Endodermal cell (in vitro differentiated cells): ENCODE measurements around the gene RABGAP1L. TPM values are rescaled to one million over a fixed set of nuclear protein-coding genes. Genes with fewer than 3 reads are reported as not detected.

Experiments used
- DNase-seq: peaks from one replicate; pipeline ENCODE4 v3.0.0-alpha.2; 2017
- H3K27ac ChIP-seq: 2 replicates; pipeline ENCODE4 v1.5.1; 2013; ENCODE audit warnings: mild to moderate bottlenecking, low read depth, low read length, moderate library complexity
- H3K27me3 ChIP-seq: 2 replicates; pipeline ENCODE4 v1.6.1; 2013; ENCODE audit warnings: mild to moderate bottlenecking, low read length, moderate library complexity; ENCODE audit not compliant: insufficient read depth, control insufficient read depth, poor library complexity, severe bottlenecking
- H3K36me3 ChIP-seq: 2 replicates; pipeline ENCODE4 v1.7.0; 2013; ENCODE audit warnings: mild to moderate bottlenecking, low read length, moderate library complexity; ENCODE audit not compliant: control insufficient read depth, insufficient read depth
- H3K4me1 ChIP-seq: one replicate; pipeline ENCODE4 v1.7.0; 2013; ENCODE audit warnings: low read length; ENCODE audit not compliant: control insufficient read depth, insufficient read depth
- H3K4me3 ChIP-seq: 2 replicates; pipeline ENCODE4 v1.5.1; 2013; ENCODE audit warnings: mild to moderate bottlenecking, low read length, moderate library complexity
- H3K9ac ChIP-seq: 2 replicates; pipeline ENCODE4 v1.6.1; 2013; ENCODE audit warnings: mild to moderate bottlenecking, low read length, moderate library complexity; ENCODE audit not compliant: poor library complexity, severe bottlenecking; ENCODE audit errors: extremely low read depth
- H3K9me3 ChIP-seq: 2 replicates; pipeline ENCODE4 v1.6.1; 2013; ENCODE audit warnings: mild to moderate bottlenecking, low read length, moderate library complexity; ENCODE audit not compliant: control insufficient read depth
- H3K27ac Mint-ChIP-seq: 2 replicates; pipeline ENCODE4 v1.8.0; 2020; ENCODE audit warnings: mixed read lengths
- H3K27me3 Mint-ChIP-seq: 2 replicates; pipeline ENCODE4 v1.8.0; 2021; ENCODE audit warnings: mild to moderate bottlenecking, mixed read lengths; ENCODE audit not compliant: insufficient read depth
- H3K36me3 Mint-ChIP-seq: 2 replicates; pipeline ENCODE4 v1.8.0; 2020; ENCODE audit warnings: low read depth, mixed read lengths
- H3K4me1 Mint-ChIP-seq: 2 replicates; pipeline ENCODE4 v1.8.0; 2020; ENCODE audit warnings: mixed read lengths
- H3K4me3 Mint-ChIP-seq: 2 replicates; pipeline ENCODE4 v1.8.0; 2020; ENCODE audit warnings: mild to moderate bottlenecking, moderate library complexity, mixed read lengths
- H3K9me3 Mint-ChIP-seq: 2 replicates; pipeline ENCODE4 v1.8.0; 2020; ENCODE audit warnings: mild to moderate bottlenecking, mixed read lengths
- CTCF ChIP-seq: fragments of 200-600 bp; sonication (generic); conservative IDR thresholded peaks from 2 replicates; pipeline ENCODE4 v1.5.0; 2021; ENCODE audit warnings: antibody characterized with exemption, mild to moderate bottlenecking
- WGBS, 2 experiments: methylation state at CpG; one replicate each; pipeline versions ENCODE4 v1.1.5 to v1.1.7; 2013; ENCODE audit warnings: missing lambda C conversion rate in 2 of 2, mixed read lengths in 1 of 2; ENCODE audit not compliant: insufficient coverage in 1 of 2, insufficient read length in 1 of 2; 5-methylcytosine and 5-hydroxymethylcytosine counted together
- total RNA-seq, 2 donors: library from RNA; stranded (reverse); fragmentation: NEBNext Ultra II Directional in 1 of 2; extraction: Animal tissue kit (Norgen Biotek cat#: 25700) in 1 of 2; gene quantifications; 2 replicates in 1 of 2; 3 replicates in 1 of 2; pipeline ENCODE4 v1.2.1, GENCODE V29; 2021

Gene RABGAP1L
- total RNA-seq, 2 donors from 2014 or later: 32.5 to 36.9 TPM

GRCh38 chr1:174954671-174955669, 795.6 kb downstream of the RABGAP1L start:
- H3K9me3 Mint-ChIP-seq: no peaks in the 10 kb centered on the region
- Histone ChIP-seq H3K27ac (peak overlapping the region; percentile 2), H3K9ac (no peak overlapping the region)

GRCh38 chr1:174956086-174956485, 796.8 kb downstream of the RABGAP1L start:
- no peak overlapping the region for H3K4me3 ChIP-seq
- H3K9me3 ChIP-seq: no peaks in the 10 kb centered on the region
- Mint-ChIP-seq H3K27ac (no peak overlapping the region), H3K9me3 (no peaks in the 10 kb centered on the region), H3K27me3 (no peaks in the 10 kb centered on the region), H3K4me3 (no peak overlapping the region), H3K4me1 (peaks cover 23% of the 10 kb centered on the region), H3K36me3 (no peaks in the 10 kb centered on the region)
- 99 to 100% methylated on average over 2 to 3 of the region's 3 CpGs for WGBS, 2 experiments
- no peaks in the 10 kb centered on the region for H3K36me3 ChIP-seq
- no peak overlapping the region for H3K9ac ChIP-seq
- H3K27me3 ChIP-seq: no peaks in the 10 kb centered on the region
- TF ChIP-seq CTCF: no peak
- DNase-seq: no peak
- no peak overlapping the region for H3K27ac ChIP-seq
- peaks cover 9% of the 10 kb centered on the region for H3K4me1 ChIP-seq

More at GRCh38 chr1:174954671-174955669, 795.6 kb downstream of the RABGAP1L start:
- TF ChIP-seq CTCF: no peak
- no peaks in the 10 kb centered on the region for H3K36me3 ChIP-seq
- 83 to 88% methylated on average over 3 of the region's 3 CpGs for WGBS, 2 experiments
- no peaks in the 10 kb centered on the region for H3K27me3 ChIP-seq
- DNase-seq: no peak
- H3K27ac Mint-ChIP-seq: peak overlapping the region; percentile 65
- H3K27me3 Mint-ChIP-seq: no peaks in the 10 kb centered on the region
- H3K4me3 ChIP-seq: no peak overlapping the region
- H3K9me3 ChIP-seq: no peaks in the 10 kb centered on the region
- peaks cover 9% of the 10 kb centered on the region for H3K4me1 ChIP-seq
- peaks cover 23% of the 10 kb centered on the region for H3K4me1 Mint-ChIP-seq
- no peak overlapping the region for H3K4me3 Mint-ChIP-seq
- H3K36me3 Mint-ChIP-seq: no peaks in the 10 kb centered on the region

DNA sequence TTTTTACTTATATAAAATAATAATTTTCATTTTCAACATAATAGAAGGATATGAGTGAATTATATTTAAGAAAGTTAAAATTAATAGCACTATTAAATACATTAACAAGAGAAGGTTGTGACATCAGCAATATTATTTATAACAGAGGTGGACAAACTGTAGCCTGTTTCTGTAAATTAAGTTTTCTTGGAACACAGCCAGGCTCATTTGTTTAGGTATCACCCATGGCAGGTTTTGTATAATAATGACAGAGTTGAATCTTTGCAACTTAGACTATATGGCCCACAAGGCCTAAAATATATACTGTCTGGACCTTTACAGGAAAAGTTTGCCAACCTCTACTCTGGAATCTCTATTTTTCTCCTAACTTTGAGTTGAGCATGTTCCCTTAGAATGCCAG, 797.7 kb downstream of the RABGAP1L start:
- Histone ChIP-seq H3K4me1 (peaks cover 9% of the 10 kb centered on the region), H3K27ac (no peak overlapping the region), H3K36me3 (no peaks in the 10 kb centered on the region), H3K9me3 (no peaks in the 10 kb centered on the region), H3K4me3 (no peak overlapping the region), H3K9ac (no peak overlapping the region), H3K27me3 (no peaks in the 10 kb centered on the region)
- Mint-ChIP-seq H3K27me3 (no peaks in the 10 kb centered on the region), H3K4me3 (no peak overlapping the region), H3K27ac (no peak overlapping the region), H3K9me3 (no peaks in the 10 kb centered on the region), H3K36me3 (no peaks in the 10 kb centered on the region), H3K4me1 (peaks cover 23% of the 10 kb centered on the region)
- TF ChIP-seq CTCF: no peak
- DNase-seq: no peak
